MM.1S (cell line): Measurements from ENCODE around the gene HBE1.

ENCODE experiments used
- CTCF ChIP-seq: fragments of 300-600 bp; sonication (generic); IDR thresholded peaks from 2 replicates; pipeline ENCODE4 v1.5.1; 2016; ENCODE audit warnings: antibody characterized with exemption, low read length, mixed read lengths
- EZH2 ChIP-seq: fragments of 300-600 bp; sonication (generic); optimal IDR thresholded peaks from 2 replicates; pipeline ENCODE3; 2017; ENCODE audit warnings: low read depth, mild to moderate bottlenecking, antibody characterized with exemption, low read length, mixed read lengths

DNA sequence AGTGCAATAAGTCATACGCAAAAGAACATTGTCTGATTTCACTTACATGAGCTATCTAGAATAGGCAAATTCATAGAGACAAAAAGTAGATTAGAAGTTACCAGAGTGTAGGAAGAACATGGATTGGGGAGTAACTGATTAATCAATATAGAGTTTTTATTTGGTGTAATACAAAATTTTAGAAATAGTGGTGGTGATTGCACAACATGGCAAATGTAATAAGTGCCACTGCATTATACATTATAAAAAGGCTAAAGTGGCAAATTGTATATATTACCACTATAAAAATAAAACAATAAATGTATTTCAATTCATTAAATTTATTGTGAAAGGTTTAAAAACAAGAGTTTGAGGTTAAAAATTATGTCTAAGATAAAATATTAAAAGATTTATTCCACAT is 40.7 kb upstream of the HBE1 start:
- no peak for TF ChIP-seq CTCF
- TF ChIP-seq EZH2, result no peak
